Stimulated activated CD4-positive, alpha-beta T cell treated with anti-CD3 and anti-CD28 coated beads, Interleukin-1b, Interleukin-23, amount 100 ng/mL, for 24 hours (primary cell): ENCODE results near the gene SLAMF6.
"Not testable (repeated sequence)": the region's sequence is repeated elsewhere in the genome, so short reads cannot be mapped to it uniquely, and the experiment has no call there.

Experiments
- DNase-seq, 4 experiments: peaks; one replicate each; pipeline ENCODE4 v3.0.0-alpha.2; 2020; ENCODE audit warnings: low read depth in 4 of 4, low spot score in 1 of 4

SLAMF6 gene

GRCh38 chr1:160515908-160516307 lies 7.1 kb downstream of the SLAMF6 start:
- DNase-seq, result not testable (repeated sequence)

GRCh38 chr1:160504651-160505050 lies 18.4 kb downstream of the SLAMF6 start:
- DNase-seq, result no peak

- no peak for DNase-seq
Observed at GRCh38 chr1:160503087-160503486, 20.0 kb downstream of the SLAMF6 start.

- no peak for DNase-seq
Observed at GRCh38 chr1:160500321-160500990, 22.6 kb downstream of the SLAMF6 start.

- no peak for DNase-seq
Observed at GRCh38 chr1:160499631-160500030, 23.4 kb downstream of the SLAMF6 start.

DNA sequence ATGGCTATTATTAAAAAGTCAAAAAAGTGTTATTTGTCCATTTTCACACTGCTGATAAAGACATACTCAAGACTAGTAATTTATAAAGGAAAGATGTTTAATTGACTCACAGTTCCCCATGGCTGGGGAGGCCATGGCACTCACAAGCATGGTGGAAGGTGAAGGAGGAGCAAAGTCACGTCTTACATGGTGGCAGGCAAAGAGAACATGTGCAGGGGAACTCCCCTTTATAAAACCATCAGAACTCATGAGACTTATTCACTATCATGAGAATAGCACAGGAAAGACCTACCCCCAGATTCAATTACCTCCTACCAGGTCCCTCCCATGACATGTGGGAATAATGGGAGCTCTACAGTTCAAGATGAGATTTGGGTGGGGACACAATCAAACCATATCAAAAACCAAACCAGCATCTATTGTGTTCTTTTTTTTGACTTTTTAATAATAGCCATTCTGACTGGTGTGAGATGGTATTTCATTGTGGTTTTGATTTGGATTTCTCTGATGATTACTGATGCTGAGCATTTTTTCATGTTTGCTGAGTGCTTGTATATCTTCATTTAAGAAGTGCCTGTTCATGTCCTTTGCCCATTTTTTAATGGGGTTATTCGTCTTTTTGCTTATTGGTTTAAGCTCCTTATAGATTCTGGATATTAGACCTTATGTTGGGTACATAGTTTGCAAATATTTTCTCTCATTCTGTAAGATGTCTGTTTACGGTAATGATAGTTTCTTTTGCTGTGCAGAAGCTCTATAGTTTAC lies 24.6 kb downstream of the SLAMF6 start:
- not testable (repeated sequence) for DNase-seq

DNA sequence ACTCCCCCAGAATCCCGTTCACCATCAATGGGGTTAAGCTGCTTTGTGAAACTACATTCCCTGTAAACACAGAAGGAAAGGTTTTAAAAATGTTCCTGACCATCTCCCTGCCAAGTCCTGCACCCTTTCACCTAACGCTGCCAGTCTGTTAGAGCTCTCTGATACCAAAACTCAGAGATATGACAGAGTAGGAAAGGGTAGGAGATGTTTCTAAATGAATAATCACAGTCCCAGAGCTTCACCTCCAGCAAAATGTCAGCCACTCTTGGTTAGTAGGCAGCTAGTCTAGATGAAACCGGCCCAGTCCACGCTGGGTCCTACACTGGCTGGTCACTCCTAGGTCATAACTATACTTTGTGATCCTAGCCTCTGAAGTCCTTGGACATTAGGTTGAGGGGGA lies 26.7 kb downstream of the SLAMF6 start:
- DNase-seq, result no peak

- DNase-seq, result no peak
Observed at GRCh38 chr1:160494620-160495019, 28.4 kb downstream of the SLAMF6 start.

DNA sequence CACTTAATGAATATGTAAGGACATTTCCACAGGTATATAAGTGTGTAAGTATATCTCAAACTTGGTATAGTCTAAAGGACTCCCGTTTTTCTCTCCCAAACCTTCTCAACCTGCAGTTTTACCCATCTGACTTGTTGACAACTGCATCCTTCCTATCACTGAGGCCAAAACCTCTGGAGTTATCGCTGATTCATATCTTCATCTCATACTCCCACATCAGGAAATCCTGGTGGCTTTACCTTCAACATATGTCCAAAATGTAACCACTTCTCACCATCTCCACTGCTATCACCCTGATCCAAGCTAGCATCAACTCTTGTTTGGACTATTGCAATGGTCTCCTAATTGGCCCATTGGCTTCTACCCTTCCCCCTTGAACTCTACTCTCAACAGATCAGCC lies 30.4 kb downstream of the SLAMF6 start:
- DNase-seq, result no peak

- DNase-seq, result no peak
Observed at GRCh38 chr1:160491981-160492380, 31.1 kb downstream of the SLAMF6 start.

- DNase-seq, result no peak
Observed at GRCh38 chr1:160491017-160491416, 32.0 kb downstream of the SLAMF6 start.

- DNase-seq, result no peak
Observed at GRCh38 chr1:160489513-160490261, 33.4 kb downstream of the SLAMF6 start.

DNA sequence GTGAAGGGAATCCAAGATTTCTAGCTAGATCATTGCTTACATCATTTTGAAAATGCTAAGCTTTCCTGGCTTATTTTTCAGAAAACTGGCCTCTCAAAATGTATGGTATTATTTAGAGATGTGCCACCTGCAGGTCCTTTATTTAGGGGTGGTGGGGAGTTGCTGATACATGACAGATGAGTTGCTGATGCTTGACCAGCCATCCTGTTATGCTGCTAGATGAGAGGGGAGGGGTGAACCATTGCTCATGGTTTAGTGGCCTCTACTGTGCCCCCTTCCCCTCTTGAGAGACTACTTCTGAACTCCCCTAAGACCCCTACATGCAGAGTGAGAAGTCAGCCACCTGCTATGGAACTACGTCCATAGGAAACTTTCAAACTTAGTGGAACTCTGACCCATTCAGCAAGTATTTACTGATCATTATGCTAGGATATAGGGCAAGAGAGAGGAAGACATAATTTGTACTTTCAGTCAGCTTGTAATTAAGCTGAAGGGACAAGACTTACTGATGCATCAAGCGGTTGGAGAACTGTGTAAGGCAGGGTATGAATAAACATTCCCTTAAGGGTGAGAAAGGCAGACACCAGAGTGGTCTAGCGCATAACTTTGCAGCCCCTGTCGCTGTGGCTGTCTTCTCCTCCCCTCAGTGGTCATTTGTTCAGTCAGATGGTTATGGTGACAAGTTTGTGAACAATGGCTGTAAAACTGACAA lies 34.6 kb downstream of the SLAMF6 start:
- no peak for DNase-seq

DNA sequence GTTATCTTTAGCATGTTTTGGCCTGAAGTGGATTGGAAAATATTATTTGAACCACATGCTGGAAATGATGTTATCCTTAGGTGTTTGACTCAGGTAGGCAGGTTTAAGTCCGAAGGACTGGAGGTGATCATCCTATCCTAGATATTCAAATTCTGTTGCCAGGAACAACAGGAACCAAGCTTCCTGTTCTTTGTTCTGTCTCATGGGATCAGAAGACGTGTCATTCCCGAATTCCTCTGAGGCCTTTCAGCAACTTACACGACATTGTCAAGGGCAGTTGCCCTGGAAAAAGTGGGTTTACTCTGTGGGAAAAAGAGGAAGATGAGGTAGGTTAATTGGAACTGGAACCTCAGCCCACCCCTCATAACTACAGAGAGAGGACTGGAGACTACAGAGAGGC lies 36.6 kb downstream of the SLAMF6 start:
- DNase-seq, result no peak

DNA sequence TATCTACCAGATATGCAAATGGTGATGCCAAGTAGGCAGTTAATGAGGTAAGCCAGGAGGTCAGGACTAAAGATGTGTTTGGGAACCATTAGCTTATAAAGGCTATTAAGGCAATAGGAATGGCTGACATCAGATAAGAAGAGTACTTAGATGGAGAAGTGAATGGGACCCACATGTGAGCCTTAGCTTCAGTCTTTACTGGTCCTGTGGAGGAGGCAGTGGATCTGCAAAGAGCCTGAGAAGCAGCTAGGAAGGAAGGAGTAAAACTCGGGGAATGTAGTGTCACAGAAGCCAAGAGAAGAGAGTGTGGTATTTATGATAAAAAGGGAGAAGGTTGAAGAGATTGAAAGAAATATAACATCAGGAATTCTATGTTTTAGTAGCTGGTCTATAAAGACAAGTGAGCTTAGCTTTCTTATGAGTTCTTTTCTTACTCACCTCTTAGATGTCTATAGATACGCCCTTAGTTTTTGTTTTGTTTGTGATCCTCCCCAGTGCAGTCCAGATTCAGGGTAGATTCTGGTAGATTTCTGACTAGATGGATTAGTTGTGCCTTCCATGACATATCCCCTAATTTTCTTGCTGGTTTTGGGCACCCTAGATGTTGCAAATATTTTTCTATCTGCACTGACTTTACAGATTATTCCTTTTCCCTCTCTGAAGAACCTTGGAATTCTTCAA lies 39.4 kb downstream of the SLAMF6 start:
- DNase-seq, result no peak

- no peak for DNase-seq
Observed at GRCh38 chr1:160481979-160482596, 41.0 kb downstream of the SLAMF6 start.

DNA sequence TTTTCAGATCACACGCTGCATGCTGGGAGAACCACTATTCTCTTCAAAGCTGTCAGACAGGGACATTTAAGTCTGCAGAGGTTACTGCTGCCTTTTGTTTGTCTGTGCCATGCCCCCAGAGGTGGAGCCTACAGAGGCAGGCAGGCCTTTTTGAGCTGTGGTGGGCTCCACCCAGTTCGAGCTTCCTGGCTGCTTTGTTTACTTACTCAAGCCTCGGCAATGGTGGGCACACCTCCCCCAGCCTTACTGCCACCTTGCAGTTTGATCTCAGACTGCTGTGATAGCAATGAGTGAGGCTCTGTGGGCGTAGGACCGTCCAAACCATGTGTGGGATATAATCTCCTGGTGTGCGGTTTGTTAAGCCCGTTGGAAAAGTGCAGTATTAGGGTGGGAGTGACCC lies 42.3 kb downstream of the SLAMF6 start:
- not testable (repeated sequence) for DNase-seq

- not testable (repeated sequence) for DNase-seq
Observed at GRCh38 chr1:160479091-160479490, 44.0 kb downstream of the SLAMF6 start.

GRCh38 chr1:160474392-160475242 lies 48.4 kb downstream of the SLAMF6 start:
- DNase-seq, result no peak
